ENCODE measurements around the gene PSTK. TPM values are rescaled to one million over a fixed set of nuclear protein-coding genes. Genes with fewer than 3 reads are reported as not detected.
A peak's percentile ranks its signal among the peaks of the same experiment; 100 is the strongest.

The PSTK gene
- polyA plus RNA-seq, 2 of the 4 experiments (the other 2 are of a cell fraction) = 5.3 to 9.0 TPM

- no peak for TF ChIP-seq CBX8 (IDR thresholded peaks at IDR 0.05)
- no peak for TF ChIP-seq E2F6 (IDR thresholded peaks at IDR 0.05; ENCODE audit: borderline replicate concordance, low read depth)
These were observed 6.2 kb upstream of the PSTK start (continued) for GRCh38 chr10:122974023-122974422.

GRCh38 chr10:122974543-122975064 is 5.6 kb upstream of the PSTK start:
- ChIA-PET CTCF (no interaction called here), POLR2A (no interaction called here)
- no peak for DNase-seq (ENCODE audit: low read depth in 1 of 2, low spot score in 1 of 2)
- Histone ChIP-seq H3K4me3 (no peak overlapping the region), H3K9me3 (no peaks in the 10 kb centered on the region), H3K4me2 (no peak overlapping the region), H3K4me1 (0 out of 3 replicates have a peak, but pooled peaks cover 2% of the 10 kb centered on the region), H3K27ac (no peak overlapping the region)
- no peak for ATAC-seq
- FAIRE-seq = no peak
- WGBS (ENCODE audit: missing lambda C conversion rate) = 25% methylated on average over 3 of the region's 3 CpGs
- no peak for TF ChIP-seq GATA3 (IDR thresholded peaks at IDR 0.05; ENCODE audit: borderline replicate concordance)
- no peak for TF ChIP-seq BHLHE40 (IDR thresholded peaks at IDR 0.05; ENCODE audit: low read depth, low read length)
- no peak for TF ChIP-seq JUN (IDR thresholded peaks at IDR 0.05)
- TF ChIP-seq BCL3 (IDR thresholded peaks at IDR 0.05) = no peak
- TF ChIP-seq KDM1A (IDR thresholded peaks at IDR 0.05; ENCODE audit: low read depth) = no peak
- no peak for TF ChIP-seq MAZ (IDR thresholded peaks at IDR 0.05; ENCODE audit: borderline replicate concordance, low read depth, low read length)
- TF ChIP-seq RNF2 (IDR thresholded peaks at IDR 0.05; ENCODE audit: borderline replicate concordance, low read depth) = no peak
- no peak for TF ChIP-seq HDAC2 (IDR thresholded peaks at IDR 0.05)
- TF ChIP-seq HMGXB4 (CRISPR knock-in tag; IDR thresholded peaks at IDR 0.05; ENCODE audit: borderline replicate concordance) = no peak
- no peak for TF ChIP-seq MAX (IDR thresholded peaks at IDR 0.05)
- TF ChIP-seq KDM5A (IDR thresholded peaks at IDR 0.05) = no peak
- no peak for TF ChIP-seq POLR2AphosphoS2 (conservative IDR thresholded peaks at IDR 0.05; ENCODE audit: low read length)
- no peak for TF ChIP-seq RCOR1 (IDR thresholded peaks at IDR 0.05; ENCODE audit: low read depth, low read length)
- TF ChIP-seq CBX8 (IDR thresholded peaks at IDR 0.05) = no peak
- no peak for TF ChIP-seq PHF8 (IDR thresholded peaks at IDR 0.05; ENCODE audit: borderline replicate concordance, low read depth)
- TF ChIP-seq HOXB5 (CRISPR knock-in tag; IDR thresholded peaks at IDR 0.05) = no peak
- TF ChIP-seq ZNF302 (CRISPR knock-in tag; IDR thresholded peaks at IDR 0.05) = no peak

GRCh38 chr10:122981066-122981464 is 864 bp downstream of the PSTK start:
- CTCF ChIA-PET = interaction anchor here (0.6 to 3.0 kb wide), 14 partner anchors 8 to 153 kb away, joined by 3 to 21 read pairs (median 6); partner anchors contain the start of gene FAM24A
- FAIRE-seq (no peak), DNase-seq (ENCODE audit: low read depth in 1 of 2, low spot score in 1 of 2) (peak; percentile 57 to 67), ATAC-seq (peak; percentile 81 to 83)
- Histone ChIP-seq H3K4me2 (peak overlapping the region; percentile 83), H3K4me1 (0 out of 3 replicates have a peak, but pooled peaks cover 4% of the 10 kb centered on the region), H3K27ac (peak overlapping the region; percentile 88 to 98), H3K9me3 (no peaks in the 10 kb centered on the region), H3K4me3 (peak overlapping the region; percentile 48)
- 13% methylated on average over 4 of the region's 4 CpGs for WGBS (ENCODE audit: missing lambda C conversion rate)
- POLR2A ChIA-PET = interaction anchor here (0.6 to 2.0 kb wide), 10 partner anchors 9 to 29 kb away, joined by 3 to 27 read pairs (median 4); partner anchors contain the start of genes ACADSB, C10orf88 and IKZF5
- TF ChIP-seq RAD21 (conservative IDR thresholded peaks at IDR 0.05 in 1 of 2, IDR thresholded peaks at IDR 0.05 in 1 of 2) (peak in 1 of 2 experiments; percentile 15; a peak in 1 of 5 replicates), HES2 (IDR thresholded peaks at IDR 0.05) (no peak), CTCF (IDR thresholded peaks at IDR 0.05) (peak; percentile 33; the same call in 2 of the 3 replicates)

Data from A549 (cell line).